K562 (cell line): ENCODE results near the gene TMEM252. TPM values are rescaled to one million over a fixed set of nuclear protein-coding genes. Genes with fewer than 3 reads are reported as not detected.
A peak's percentile ranks its signal among the peaks of the same experiment; 100 is the strongest.

Experiments
- BRD9 ChIP-seq: fragments of 450-650 bp; IDR thresholded peaks from 2 replicates; pipeline ENCODE4 v1.6.1; 2018; ENCODE audit warnings: low read depth; ENCODE audit not compliant: partially characterized antibody
- GABPA ChIP-seq: fragments of 200-800 bp; sonication (Bioruptor generic); conservative IDR thresholded peaks from 2 replicates; pipeline ENCODE4 v1.6.1; 2016; ENCODE audit warnings: low read depth, missing genetic modification characterization, missing compliant biosample characterization
- KLF16 ChIP-seq: IDR thresholded peaks from 2 replicates; pipeline ENCODE4 v1.6.1; 2016; ENCODE audit warnings: antibody characterized with exemption
- PRMT5 ChIP-seq: sonication (generic); formaldehyde crosslinking; IDR thresholded peaks from 2 replicates; pipeline ENCODE4 v1.5.0; 2020; ENCODE audit warnings: missing genetic modification reagents
- RNF219 ChIP-seq: fragments of 250-450 bp; sonication (Bioruptor Pico); IDR thresholded peaks from 2 replicates; pipeline ENCODE4 v1.5.0; 2022; ENCODE audit warnings: mild to moderate bottlenecking
- SMARCE1 ChIP-seq: fragments of 450-650 bp; IDR thresholded peaks from 2 replicates; pipeline ENCODE4 v1.7.1; 2016; ENCODE audit warnings: mild to moderate bottlenecking
- TCF7 ChIP-seq: sonication (generic); IDR thresholded peaks from 2 replicates; pipeline ENCODE4 v1.6.1; 2016; ENCODE audit warnings: antibody characterized with exemption, borderline replicate concordance
- TSHZ1 ChIP-seq: fragments of 250-450 bp; sonication (Bioruptor Pico); IDR thresholded peaks from 2 replicates; pipeline ENCODE4 v1.4.0; 2020; ENCODE audit warnings: mild to moderate bottlenecking, moderate library complexity
- ZBTB17 ChIP-seq: fragments of 450-650 bp; formaldehyde crosslinking; IDR thresholded peaks from 2 replicates; pipeline ENCODE4 v1.4.0; 2020; ENCODE audit warnings: mild to moderate bottlenecking
- ZKSCAN1 ChIP-seq: fragments of 150-350 bp; IDR thresholded peaks from 2 replicates; pipeline ENCODE4 v1.6.1; 2016; ENCODE audit warnings: low read depth, low read length
- ZNF140 ChIP-seq: fragments of 250-450 bp; sonication (Bioruptor Pico); IDR thresholded peaks from 2 replicates; pipeline ENCODE4 v1.8.0; 2021; ENCODE audit warnings: moderate library complexity, mild to moderate bottlenecking, inconsistent platforms
- ZNF668 ChIP-seq: fragments of 250-450 bp; sonication (Bioruptor Pico); IDR thresholded peaks from 2 replicates; pipeline ENCODE4 v1.8.0; 2022; ENCODE audit warnings: mild to moderate bottlenecking, inconsistent platforms
- ZNF699 ChIP-seq: fragments of 250-450 bp; sonication (Bioruptor Pico); IDR thresholded peaks from 2 replicates; pipeline ENCODE4 v1.8.0; 2021; ENCODE audit warnings: mild to moderate bottlenecking, moderate library complexity; ENCODE audit not compliant: insufficient replicate concordance
- ZNF764 ChIP-seq: fragments of 250-450 bp; sonication (Bioruptor Pico); IDR thresholded peaks from 2 replicates; pipeline ENCODE4 v1.4.0; 2020; ENCODE audit warnings: low read depth, mild to moderate bottlenecking, moderate library complexity
- polyA plus RNA-seq, 8 experiments: library from polyadenylated mRNA; depleted of rRNA in 4 of 8; stranded (reverse) in 5 of 8; unstranded in 3 of 8; fragments of >200 nt; fragmentation: Nextera tagmentation in 2 of 8; fragmentation: Illumina TruSeq in 1 of 8; extraction: Ambion mirVana in 2 of 8; extraction: Trizol in 1 of 8; gene quantifications; 2 replicates each; pipeline versions ENCODE4 v1.2.1 to v1.2.3, GENCODE V29; 2011 to 2014; ENCODE audit warnings: inconsistent platforms in 1 of 8, missing spikeins in 1 of 8
- total RNA-seq, 7 experiments: library from RNA; depleted of rRNA in 6 of 7; stranded (reverse); fragments of >200 nt in 6 of 7; fragmentation: Illumina TruSeq in 2 of 7; extraction: Trizol in 2 of 7; gene quantifications; 2 replicates each; pipeline versions ENCODE4 v1.2.1 to v1.2.3, GENCODE V29; 2011 to 2021; ENCODE audit warnings: low replicate concordance in 1 of 7
- TF ChIP-seq, protein P1 (sequence below), 2 experiments: fragments of 450-650 bp in 1 of 2; sonication (generic) in 1 of 2; formaldehyde crosslinking in 1 of 2; IDR thresholded peaks in 1 of 2; conservative IDR thresholded peaks in 1 of 2; 2 replicates each; pipeline versions ENCODE4 v1.6.1 to v1.8.1; 2016 to 2023; ENCODE audit warnings: mild to moderate bottlenecking in 2 of 2, moderate library complexity in 2 of 2, inconsistent platforms in 1 of 2, missing genetic modification reagents in 1 of 2
- TF ChIP-seq, protein P2 (sequence below): fragments of 250-450 bp; sonication (Bioruptor Pico); IDR thresholded peaks from 2 replicates; pipeline ENCODE4 v1.8.0; 2021; ENCODE audit warnings: mild to moderate bottlenecking, moderate library complexity
- TF ChIP-seq, protein P3 (sequence below): IDR thresholded peaks from 3 replicates; pipeline ENCODE4 v1.6.1; 2011; ENCODE audit warnings: borderline replicate concordance, mild to moderate bottlenecking; ENCODE audit not compliant: insufficient read length, insufficient read depth
- TF ChIP-seq, protein P4 (sequence below): sonication (generic); formaldehyde crosslinking; IDR thresholded peaks from 2 replicates; pipeline ENCODE4 v1.8.0; 2022; ENCODE audit warnings: mild to moderate bottlenecking, missing genetic modification reagents

The TMEM252 gene
- total and polyA plus RNA-seq, 9 of the 15 experiments (the other 6 are each of a cell fraction or from before 2014, with no cell fraction given): not detected

GRCh38 chr9:68508547-68508946 is 32.1 kb downstream of the TMEM252 start (continued):
- TF ChIP-seq RNF219 (CRISPR knock-in tag) (no peak), GABPA (no peak), SMARCE1 (peak; percentile 63; the same call in 1 of the 2 replicates), PRMT5 (CRISPR knock-in tag) (no peak), ZBTB17 (CRISPR knock-in tag) (0 out of 2 replicates have a peak, but pooled peaks have one; percentile 30), BRD9 (no peak), KLF16 (peak; percentile 61), ZKSCAN1 (no peak), ZNF140 (CRISPR knock-in tag) (no peak), TSHZ1 (CRISPR knock-in tag) (no peak), ZNF668 (no peak), ZNF699 (CRISPR knock-in tag) (no peak), ZNF764 (CRISPR knock-in tag) (no peak), TCF7 (no peak)
- TF ChIP-seq, protein P1, sequence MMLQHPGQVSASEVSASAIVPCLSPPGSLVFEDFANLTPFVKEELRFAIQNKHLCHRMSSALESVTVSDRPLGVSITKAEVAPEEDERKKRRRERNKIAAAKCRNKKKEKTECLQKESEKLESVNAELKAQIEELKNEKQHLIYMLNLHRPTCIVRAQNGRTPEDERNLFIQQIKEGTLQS (IDR thresholded peaks at IDR 0.05): peak; percentile 23; the same call in 1 of the 2 replicates
- TF ChIP-seq, protein P1 (CRISPR knock-in tag; conservative IDR thresholded peaks at IDR 0.05): no peak
- TF ChIP-seq, protein P2, sequence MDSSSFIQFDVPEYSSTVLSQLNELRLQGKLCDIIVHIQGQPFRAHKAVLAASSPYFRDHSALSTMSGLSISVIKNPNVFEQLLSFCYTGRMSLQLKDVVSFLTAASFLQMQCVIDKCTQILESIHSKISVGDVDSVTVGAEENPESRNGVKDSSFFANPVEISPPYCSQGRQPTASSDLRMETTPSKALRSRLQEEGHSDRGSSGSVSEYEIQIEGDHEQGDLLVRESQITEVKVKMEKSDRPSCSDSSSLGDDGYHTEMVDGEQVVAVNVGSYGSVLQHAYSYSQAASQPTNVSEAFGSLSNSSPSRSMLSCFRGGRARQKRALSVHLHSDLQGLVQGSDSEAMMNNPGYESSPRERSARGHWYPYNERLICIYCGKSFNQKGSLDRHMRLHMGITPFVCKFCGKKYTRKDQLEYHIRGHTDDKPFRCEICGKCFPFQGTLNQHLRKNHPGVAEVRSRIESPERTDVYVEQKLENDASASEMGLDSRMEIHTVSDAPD (CRISPR knock-in tag): peak; percentile 65; the same call in 1 of the 2 replicates
- TF ChIP-seq, protein P3, sequence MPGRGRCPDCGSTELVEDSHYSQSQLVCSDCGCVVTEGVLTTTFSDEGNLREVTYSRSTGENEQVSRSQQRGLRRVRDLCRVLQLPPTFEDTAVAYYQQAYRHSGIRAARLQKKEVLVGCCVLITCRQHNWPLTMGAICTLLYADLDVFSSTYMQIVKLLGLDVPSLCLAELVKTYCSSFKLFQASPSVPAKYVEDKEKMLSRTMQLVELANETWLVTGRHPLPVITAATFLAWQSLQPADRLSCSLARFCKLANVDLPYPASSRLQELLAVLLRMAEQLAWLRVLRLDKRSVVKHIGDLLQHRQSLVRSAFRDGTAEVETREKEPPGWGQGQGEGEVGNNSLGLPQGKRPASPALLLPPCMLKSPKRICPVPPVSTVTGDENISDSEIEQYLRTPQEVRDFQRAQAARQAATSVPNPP: no peak
- TF ChIP-seq, protein P4, sequence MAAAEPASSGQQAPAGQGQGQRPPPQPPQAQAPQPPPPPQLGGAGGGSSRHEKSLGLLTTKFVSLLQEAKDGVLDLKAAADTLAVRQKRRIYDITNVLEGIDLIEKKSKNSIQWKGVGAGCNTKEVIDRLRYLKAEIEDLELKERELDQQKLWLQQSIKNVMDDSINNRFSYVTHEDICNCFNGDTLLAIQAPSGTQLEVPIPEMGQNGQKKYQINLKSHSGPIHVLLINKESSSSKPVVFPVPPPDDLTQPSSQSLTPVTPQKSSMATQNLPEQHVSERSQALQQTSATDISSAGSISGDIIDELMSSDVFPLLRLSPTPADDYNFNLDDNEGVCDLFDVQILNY (CRISPR knock-in tag): no peak
